Cardiac muscle cell (in vitro differentiated cells and primary cell): Measurements from ENCODE around the gene RPL41. TPM values are rescaled to one million over a fixed set of nuclear protein-coding genes. Genes with fewer than 3 reads are reported as not detected.
A peak's percentile ranks its signal among the peaks of the same experiment; 100 is the strongest.

Source experiments
- DNase-seq, 2 donors: peaks; one replicate each; pipeline versions ENCODE4 v3.0.0 to v3.0.0-alpha.2; 2010 to 2017; ENCODE audit warnings: low read depth in 1 of 2, low spot score in 1 of 2
- H3K27ac ChIP-seq: fragments of 200-600 bp; sonication (generic); 2 replicates; pipeline ENCODE4 v1.5.1; 2016
- H3K27me3 ChIP-seq: fragments of 200-600 bp; sonication (generic); 2 replicates; pipeline ENCODE4 v1.6.0; 2016; ENCODE audit warnings: control low read depth
- H3K36me3 ChIP-seq: fragments of 200-600 bp; sonication (generic); 2 replicates; pipeline ENCODE4 v1.5.1; 2016; ENCODE audit warnings: control low read depth
- H3K4me1 ChIP-seq: fragments of 200-600 bp; sonication (generic); 2 replicates; pipeline ENCODE4 v1.8.1; 2017; ENCODE audit warnings: low read depth, mild to moderate bottlenecking, mixed run types
- H3K4me3 ChIP-seq: fragments of 200-600 bp; sonication (generic); 2 replicates; pipeline ENCODE4 v1.5.1; 2016; ENCODE audit warnings: mild to moderate bottlenecking
- H3K9me3 ChIP-seq: fragments of 200-600 bp; sonication (generic); 2 replicates; pipeline ENCODE4 v1.5.1; 2017; ENCODE audit warnings: low read depth, mild to moderate bottlenecking, control low read depth
- polyA plus RNA-seq: library from polyadenylated mRNA; unstranded; fragments of >200 nt; fragmentation: Nextera tagmentation; extraction: Ambion mirVana; gene quantifications from 2 replicates; pipeline ENCODE4 v1.2.1, GENCODE V29; 2016
- total RNA-seq: library from RNA; depleted of rRNA; stranded (reverse); fragments of >200 nt; gene quantifications from 2 replicates; pipeline ENCODE4 v1.2.3, GENCODE V29; 2016
- TF ChIP-seq, protein P1 (sequence below): IDR thresholded peaks from 2 replicates; pipeline ENCODE4 v1.5.1; 2012; ENCODE audit warnings: low read depth, mild to moderate bottlenecking, low read length

RPL41 gene
- total and polyA plus RNA-seq, 2 experiments from 2014 or later, result 1,416 to 2,144 TPM

DNA sequence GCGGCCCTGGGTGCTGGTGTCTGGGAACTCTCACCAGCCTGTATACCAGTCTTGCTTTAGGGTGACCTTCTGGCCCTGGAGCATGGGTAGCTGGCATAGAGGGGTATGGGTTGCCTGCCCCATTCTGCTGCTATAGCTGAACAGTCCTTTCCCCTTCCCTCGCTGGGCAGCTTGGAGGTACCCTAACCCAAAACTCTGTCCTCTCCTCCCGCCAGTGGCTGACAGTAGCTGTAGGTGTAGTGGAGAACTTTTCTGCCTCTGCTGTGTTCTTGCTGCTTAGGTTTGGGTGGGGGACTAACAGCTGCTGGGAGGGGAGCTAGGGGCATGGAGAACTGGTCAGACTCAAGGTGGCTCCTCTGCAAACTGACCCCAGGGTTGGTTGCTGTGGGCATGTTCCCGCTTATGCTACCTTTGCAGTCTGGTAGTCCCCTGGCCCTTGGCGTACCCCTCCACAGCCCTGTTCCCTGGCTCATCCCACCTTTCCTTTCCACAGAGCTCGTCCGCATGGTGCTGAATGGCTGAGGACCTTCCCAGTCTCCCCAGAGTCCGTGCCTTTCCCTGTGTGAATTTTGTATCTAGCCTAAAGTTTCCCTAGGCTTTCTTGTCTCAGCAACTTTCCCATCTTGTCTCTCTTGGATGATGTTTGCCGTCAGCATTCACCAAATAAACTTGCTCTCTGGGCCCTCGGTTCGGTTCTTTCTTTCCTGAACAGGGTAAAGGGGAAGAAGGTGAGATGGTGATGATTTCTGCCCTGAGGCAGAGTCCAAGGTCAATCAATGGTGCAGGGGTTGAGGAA lies 44.7 kb downstream of the RPL41 start:
- peaks cover 68% of the 10 kb centered on the region for H3K36me3 ChIP-seq
- H3K4me3 ChIP-seq, result peak overlapping the region; percentile 86
- TF ChIP-seq, protein P1, sequence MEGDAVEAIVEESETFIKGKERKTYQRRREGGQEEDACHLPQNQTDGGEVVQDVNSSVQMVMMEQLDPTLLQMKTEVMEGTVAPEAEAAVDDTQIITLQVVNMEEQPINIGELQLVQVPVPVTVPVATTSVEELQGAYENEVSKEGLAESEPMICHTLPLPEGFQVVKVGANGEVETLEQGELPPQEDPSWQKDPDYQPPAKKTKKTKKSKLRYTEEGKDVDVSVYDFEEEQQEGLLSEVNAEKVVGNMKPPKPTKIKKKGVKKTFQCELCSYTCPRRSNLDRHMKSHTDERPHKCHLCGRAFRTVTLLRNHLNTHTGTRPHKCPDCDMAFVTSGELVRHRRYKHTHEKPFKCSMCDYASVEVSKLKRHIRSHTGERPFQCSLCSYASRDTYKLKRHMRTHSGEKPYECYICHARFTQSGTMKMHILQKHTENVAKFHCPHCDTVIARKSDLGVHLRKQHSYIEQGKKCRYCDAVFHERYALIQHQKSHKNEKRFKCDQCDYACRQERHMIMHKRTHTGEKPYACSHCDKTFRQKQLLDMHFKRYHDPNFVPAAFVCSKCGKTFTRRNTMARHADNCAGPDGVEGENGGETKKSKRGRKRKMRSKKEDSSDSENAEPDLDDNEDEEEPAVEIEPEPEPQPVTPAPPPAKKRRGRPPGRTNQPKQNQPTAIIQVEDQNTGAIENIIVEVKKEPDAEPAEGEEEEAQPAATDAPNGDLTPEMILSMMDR, result no peak
- DNase-seq, result no peak
- peak overlapping the region; percentile 100 for H3K27ac ChIP-seq
- no peaks in the 10 kb centered on the region for H3K9me3 ChIP-seq
- H3K27me3 ChIP-seq, result no peaks in the 10 kb centered on the region
- peaks cover 28% of the 10 kb centered on the region for H3K4me1 ChIP-seq

DNA sequence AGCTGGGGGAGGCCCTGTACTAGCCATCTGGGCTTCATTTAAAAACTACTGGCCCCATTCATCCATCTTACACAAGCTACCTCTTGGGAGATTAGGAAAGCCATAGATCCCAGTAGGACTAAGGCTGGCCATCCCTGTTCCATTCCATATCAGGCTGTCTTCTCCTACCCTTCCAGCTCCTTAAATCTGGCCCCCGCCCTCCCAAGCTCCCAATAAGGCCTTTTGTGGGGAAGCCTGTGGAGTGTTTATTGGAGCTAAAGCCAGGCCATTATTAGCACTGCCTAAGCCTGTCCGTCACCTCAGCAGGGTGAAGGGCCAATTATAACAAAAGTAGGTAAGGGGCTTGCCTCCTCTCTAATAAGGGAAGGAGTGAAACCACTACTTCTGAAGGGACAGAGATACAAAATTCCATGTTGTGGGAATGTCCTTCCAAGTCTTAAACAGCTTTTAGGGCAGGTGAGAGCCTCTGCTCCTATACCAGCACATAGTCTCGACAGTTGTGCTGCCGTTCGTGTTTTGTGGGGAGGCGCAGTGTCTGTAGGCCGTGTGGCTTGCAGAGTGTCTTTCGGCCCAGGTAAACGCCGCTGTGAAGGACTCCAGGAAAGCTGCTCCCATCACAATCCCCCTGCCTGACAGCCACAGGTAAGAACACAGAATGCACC lies 45.4 kb downstream of the RPL41 start:
- Histone ChIP-seq H3K4me1 (peaks cover 28% of the 10 kb centered on the region), H3K27ac (peak overlapping the region; percentile 100), H3K4me3 (no peak overlapping the region), H3K36me3 (peaks cover 73% of the 10 kb centered on the region), H3K27me3 (no peaks in the 10 kb centered on the region), H3K9me3 (no peaks in the 10 kb centered on the region)
- DNase-seq, result peak in 1 of 2 donors; percentile 41
- TF ChIP-seq, protein P1, result no peak

DNA sequence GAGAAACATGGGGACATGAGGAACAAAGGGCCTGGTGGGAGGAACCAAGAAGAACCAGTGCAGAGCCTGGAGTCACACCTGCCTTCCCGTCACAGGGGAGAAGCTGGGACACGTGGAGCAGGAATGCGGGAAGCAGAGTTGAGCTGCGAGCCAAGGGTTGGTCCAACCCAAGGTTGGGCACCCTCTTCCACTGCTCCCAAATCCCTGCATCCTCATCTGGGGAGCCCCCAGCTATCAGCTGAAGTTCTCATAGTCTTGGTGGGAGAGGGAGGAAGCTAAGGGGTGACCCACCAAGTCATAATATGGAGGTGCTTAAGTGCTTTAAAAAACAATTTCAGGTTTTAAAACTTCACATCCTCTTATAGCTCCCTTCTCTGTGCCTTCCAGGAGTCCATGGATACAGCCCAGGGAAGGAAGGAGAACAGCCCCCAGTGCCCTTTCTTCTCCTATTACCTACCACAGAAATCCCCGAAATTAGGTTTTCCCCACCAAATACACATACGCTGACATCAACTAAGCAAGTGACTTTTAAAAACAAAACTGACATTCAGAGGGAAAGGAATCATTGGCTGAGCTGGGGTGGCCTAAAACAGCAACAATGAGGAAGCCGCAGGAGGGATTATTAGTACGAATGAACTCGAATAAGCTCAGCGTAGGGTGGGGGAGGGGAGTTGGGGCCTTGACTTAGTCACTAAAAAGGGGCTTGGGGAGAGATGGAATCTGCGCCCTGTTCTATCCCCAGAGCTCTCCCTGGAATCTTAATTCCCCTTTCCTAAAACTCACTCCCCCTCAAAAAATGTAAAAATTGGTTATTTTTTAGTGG lies 46.2 kb downstream of the RPL41 start:
- no peaks in the 10 kb centered on the region for H3K27me3 ChIP-seq
- H3K4me3 ChIP-seq, result no peak overlapping the region
- TF ChIP-seq, protein P1, result no peak
- peak in 1 of 2 donors; percentile 44 for DNase-seq
- H3K9me3 ChIP-seq, result no peaks in the 10 kb centered on the region
- peaks cover 74% of the 10 kb centered on the region for H3K36me3 ChIP-seq
- peaks cover 29% of the 10 kb centered on the region for H3K4me1 ChIP-seq
- peak overlapping the region; percentile 100 for H3K27ac ChIP-seq

DNA sequence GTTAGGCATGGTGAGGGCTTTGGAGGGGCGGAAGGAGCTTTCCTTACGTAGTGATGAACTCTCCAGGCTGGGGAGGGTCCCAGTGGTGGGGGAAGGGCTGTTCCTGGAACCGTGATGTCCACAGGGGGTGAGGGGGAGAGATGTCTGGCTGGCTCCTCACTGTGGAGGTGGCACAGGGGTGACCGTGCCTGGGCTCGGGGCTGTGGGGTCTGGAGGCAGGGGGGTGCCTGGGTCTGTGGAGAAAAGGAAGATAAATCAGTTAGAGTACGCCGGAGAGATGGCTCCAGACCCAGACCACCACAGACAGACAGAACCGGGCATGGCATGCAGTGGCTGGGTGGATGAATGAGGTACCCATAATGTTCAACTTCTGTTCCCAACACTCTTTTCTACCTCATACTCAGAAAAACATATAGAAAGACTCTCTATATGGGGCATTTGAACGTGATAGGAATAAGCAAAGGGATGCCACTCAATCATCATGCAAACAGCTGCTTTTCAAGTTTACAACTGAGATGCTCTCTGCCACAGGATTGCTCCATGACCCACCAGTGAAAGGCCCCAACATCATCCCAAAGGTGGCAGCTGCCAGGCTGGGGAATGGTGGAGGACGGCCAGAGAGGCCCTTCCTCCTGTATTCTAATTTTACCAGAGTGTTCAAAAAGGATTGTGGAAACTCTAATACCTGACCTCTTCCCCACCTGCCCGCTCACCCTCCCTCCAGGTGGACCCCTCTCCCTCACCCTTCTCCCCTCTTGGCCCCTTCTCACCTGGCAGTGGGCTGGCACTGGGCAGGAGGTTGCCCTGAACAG lies 47.3 kb downstream of the RPL41 start:
- TF ChIP-seq, protein P1, result no peak
- Histone ChIP-seq H3K4me1 (peaks cover 32% of the 10 kb centered on the region), H3K9me3 (no peaks in the 10 kb centered on the region), H3K36me3 (peaks cover 73% of the 10 kb centered on the region), H3K4me3 (no peak overlapping the region), H3K27ac (peak overlapping the region; percentile 100), H3K27me3 (no peaks in the 10 kb centered on the region)
- DNase-seq, result peak in 1 of 2 donors; percentile 42

DNA sequence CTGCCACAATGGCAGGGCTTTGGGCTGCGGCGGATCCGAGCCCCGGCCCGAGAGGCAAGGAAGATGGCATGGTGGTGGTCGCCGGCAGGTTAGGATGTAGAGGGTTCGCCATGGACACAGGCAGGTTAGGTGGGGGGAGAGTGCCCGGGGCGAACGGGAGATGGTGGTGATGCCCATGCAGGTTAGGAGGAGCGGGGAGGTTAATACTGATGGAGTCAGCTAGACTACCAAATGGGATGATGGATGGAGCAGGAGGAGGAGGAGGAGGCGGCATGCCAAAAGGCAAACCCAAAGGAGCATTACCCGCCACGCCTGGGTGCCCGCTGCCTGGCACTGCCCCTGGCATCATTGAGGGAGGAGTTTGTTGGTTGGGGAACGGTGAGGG lies 47.9 kb downstream of the RPL41 start:
- Histone ChIP-seq H3K27me3 (no peaks in the 10 kb centered on the region), H3K27ac (peak overlapping the region; percentile 100), H3K36me3 (peaks cover 75% of the 10 kb centered on the region), H3K4me1 (peaks cover 32% of the 10 kb centered on the region), H3K4me3 (no peak overlapping the region), H3K9me3 (no peaks in the 10 kb centered on the region)
- DNase-seq, result no peak
- TF ChIP-seq, protein P1, result no peak
